Measurements from ENCODE around the gene IL6R. TPM values are rescaled to one million over a fixed set of nuclear protein-coding genes. Genes with fewer than 3 reads are reported as not detected.

Gene IL6R
- total RNA-seq, 1 experiment from 2014 or later: 4.9 TPM

DNA sequence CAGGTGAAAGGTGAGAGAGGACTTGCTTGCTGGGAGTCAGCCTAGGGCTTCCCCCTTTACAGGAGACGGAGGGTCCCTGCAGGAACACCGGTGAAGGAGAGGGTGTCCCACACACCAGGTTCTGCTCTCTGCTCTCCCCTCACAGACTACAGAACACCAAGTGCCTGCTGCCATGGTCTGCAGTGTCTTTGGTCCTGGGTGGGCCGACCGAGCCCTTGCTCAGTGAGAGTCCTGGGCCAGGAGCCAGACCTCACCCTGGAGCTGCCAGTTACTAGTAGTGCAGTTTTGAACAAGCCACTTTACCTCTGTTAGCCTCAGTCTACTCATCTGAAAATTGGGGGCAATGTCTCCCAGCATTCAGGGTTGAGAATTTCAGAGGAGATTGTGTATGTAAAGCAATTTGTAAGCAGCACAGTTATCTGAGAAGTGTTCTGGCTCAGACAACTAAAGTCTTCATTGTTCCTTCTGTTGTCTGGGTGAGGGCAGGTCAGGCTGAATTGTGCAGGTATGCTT lies 2.7 kb upstream of the IL6R start:
- BruUV-seq (replicated peaks): no TSS peak
- Histone ChIP-seq H3K36me3 (ENCODE audit: control insufficient read depth, insufficient read depth, low read length) (no peaks in the 10 kb centered on the region), H3K27me3 (replicated peaks; ENCODE audit: control insufficient read depth, insufficient read depth, low read length) (no peaks in the 10 kb centered on the region), H3K4me3 (ENCODE audit: low read depth, low read length) (no peak overlapping the region), H3K9me3 (no peaks in the 10 kb centered on the region), H3K4me1 (peaks cover 14% of the 10 kb centered on the region)
- no peak for TF ChIP-seq CTCF (IDR thresholded peaks at IDR 0.05; ENCODE audit: insufficient read depth in 1 of 2, low read depth in 1 of 2, low read length in 1 of 2, severe bottlenecking in 1 of 2, unreplicated experiment in 1 of 2)
- Mint-ChIP-seq H3K36me3 (ENCODE audit: insufficient read depth, unreplicated experiment) (no peaks in the 10 kb centered on the region), H3K4me3 (ENCODE audit: unreplicated experiment) (no peak overlapping the region), H3K4me1 (ENCODE audit: low read depth, unreplicated experiment) (no peaks in the 10 kb centered on the region), H3K27ac (ENCODE audit: unreplicated experiment) (no peak overlapping the region), H3K9me3 (ENCODE audit: unreplicated experiment) (no peaks in the 10 kb centered on the region), H3K27me3 (ENCODE audit: insufficient read depth, unreplicated experiment) (no peaks in the 10 kb centered on the region)
- POLR2A ChIA-PET: no interaction called here
- CTCF ChIA-PET: no interaction called here
- no peak for DNase-seq
- intact Hi-C loops (cut with micrococcal nuclease; ENCODE audit: unreplicated experiment): no loop called here

GRCh38 chr1:154403261-154403943 lies 1.7 kb upstream of the IL6R start:
- DNase-seq: no peak
- Mint-ChIP-seq H3K4me1 (ENCODE audit: low read depth, unreplicated experiment) (no peaks in the 10 kb centered on the region), H3K27me3 (ENCODE audit: insufficient read depth, unreplicated experiment) (no peaks in the 10 kb centered on the region), H3K27ac (ENCODE audit: unreplicated experiment) (no peak overlapping the region), H3K4me3 (ENCODE audit: unreplicated experiment) (no peak overlapping the region), H3K9me3 (ENCODE audit: unreplicated experiment) (no peaks in the 10 kb centered on the region), H3K36me3 (ENCODE audit: insufficient read depth, unreplicated experiment) (no peaks in the 10 kb centered on the region)
- no peaks in the 10 kb centered on the region for H3K9me3 ChIP-seq
- intact Hi-C loops (cut with micrococcal nuclease; ENCODE audit: unreplicated experiment): no loop called here
- TF ChIP-seq CTCF (IDR thresholded peaks at IDR 0.05; ENCODE audit: insufficient read depth in 1 of 2, low read depth in 1 of 2, low read length in 1 of 2, severe bottlenecking in 1 of 2, unreplicated experiment in 1 of 2): no peak
- H3K36me3 ChIP-seq (ENCODE audit: control insufficient read depth, insufficient read depth, low read length): no peaks in the 10 kb centered on the region
- POLR2A ChIA-PET: no interaction called here
- no peak overlapping the region for H3K4me3 ChIP-seq (ENCODE audit: low read depth, low read length)
- no peaks in the 10 kb centered on the region for H3K27me3 ChIP-seq (replicated peaks; ENCODE audit: control insufficient read depth, insufficient read depth, low read length)
- CTCF ChIA-PET: no interaction called here
- no TSS peak for BruUV-seq (replicated peaks)
- peaks cover 14% of the 10 kb centered on the region for H3K4me1 ChIP-seq

DNA sequence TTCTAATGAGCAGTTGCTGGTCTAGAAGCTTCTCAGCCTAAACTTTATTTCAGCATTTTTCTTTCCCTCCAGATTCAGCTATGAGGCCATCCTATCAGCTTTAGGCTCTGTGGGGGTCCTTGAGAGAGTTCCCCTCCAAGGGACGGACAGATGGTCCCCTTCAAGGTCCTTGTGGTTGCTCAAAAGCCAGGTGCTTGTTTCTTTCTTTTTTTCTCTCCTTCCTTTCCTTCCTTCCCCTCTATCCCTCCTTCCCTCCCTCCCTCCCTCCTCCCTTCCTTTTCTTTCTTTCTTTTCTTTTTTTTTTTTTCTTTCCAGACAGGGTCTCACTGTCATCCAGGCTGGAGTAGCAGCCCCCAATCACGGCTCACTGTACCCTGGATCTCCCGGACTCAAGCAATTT lies 1.2 kb upstream of the IL6R start:
- DNase-seq: no peak
- no peaks in the 10 kb centered on the region for H3K36me3 Mint-ChIP-seq (ENCODE audit: insufficient read depth, unreplicated experiment)
- ChIA-PET CTCF (interaction anchor here (0.6 kb wide), 1 partner anchor 77 kb away, joined by 7 read pairs; no protein-coding TSS in a partner anchor), POLR2A (no interaction called here)
- H3K9me3 Mint-ChIP-seq (ENCODE audit: unreplicated experiment): no peaks in the 10 kb centered on the region
- TF ChIP-seq CTCF (IDR thresholded peaks at IDR 0.05; ENCODE audit: insufficient read depth in 1 of 2, low read depth in 1 of 2, low read length in 1 of 2, severe bottlenecking in 1 of 2, unreplicated experiment in 1 of 2): no peak
- Histone ChIP-seq H3K36me3 (ENCODE audit: control insufficient read depth, insufficient read depth, low read length) (no peaks in the 10 kb centered on the region), H3K9me3 (no peaks in the 10 kb centered on the region), H3K27me3 (replicated peaks; ENCODE audit: control insufficient read depth, insufficient read depth, low read length) (no peaks in the 10 kb centered on the region), H3K4me3 (ENCODE audit: low read depth, low read length) (no peak overlapping the region), H3K4me1 (peaks cover 14% of the 10 kb centered on the region)
- no peaks in the 10 kb centered on the region for H3K27me3 Mint-ChIP-seq (ENCODE audit: insufficient read depth, unreplicated experiment)
- no peak overlapping the region for H3K27ac Mint-ChIP-seq (ENCODE audit: unreplicated experiment)
- BruUV-seq (replicated peaks): no TSS peak
- no peak overlapping the region for H3K4me3 Mint-ChIP-seq (ENCODE audit: unreplicated experiment)
- intact Hi-C loops (cut with micrococcal nuclease; ENCODE audit: unreplicated experiment): loop anchor here (2.0 kb wide), 1 partner anchor 63 kb away; no protein-coding TSS in a partner anchor
- no peaks in the 10 kb centered on the region for H3K4me1 Mint-ChIP-seq (ENCODE audit: low read depth, unreplicated experiment)
